HG03280 (cell line): ENCODE data around the gene IL6ST.

ENCODE experiments used
- ATAC-seq: cut with Tn5 transposase; IDR thresholded peaks from one replicate; pipeline ENCODE4 v1.9.1; 2021; ENCODE audit warnings: mild to moderate bottlenecking, moderate library complexity; ENCODE audit not compliant: unreplicated experiment

Gene IL6ST

DNA sequence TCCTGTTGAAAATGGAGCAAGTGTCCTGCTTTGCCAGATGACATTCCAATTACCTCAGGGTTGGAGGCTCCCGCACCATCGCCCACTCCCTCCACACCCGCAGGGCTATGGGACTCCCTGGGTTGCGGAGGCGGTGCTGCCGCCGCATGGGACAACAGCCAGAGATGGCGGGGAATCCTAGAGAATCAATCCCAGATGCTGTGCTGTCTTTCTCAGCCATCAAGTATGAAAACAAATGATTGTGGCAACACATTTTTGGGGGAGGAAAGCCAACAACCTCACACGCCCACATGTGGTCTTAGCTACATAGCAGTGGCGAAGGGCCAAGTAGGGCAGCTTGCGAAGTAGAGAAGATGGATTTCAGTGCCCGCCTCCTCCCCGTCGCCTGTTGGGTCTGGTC, 96.9 kb downstream of the IL6ST start:
- ATAC-seq: no peak

DNA sequence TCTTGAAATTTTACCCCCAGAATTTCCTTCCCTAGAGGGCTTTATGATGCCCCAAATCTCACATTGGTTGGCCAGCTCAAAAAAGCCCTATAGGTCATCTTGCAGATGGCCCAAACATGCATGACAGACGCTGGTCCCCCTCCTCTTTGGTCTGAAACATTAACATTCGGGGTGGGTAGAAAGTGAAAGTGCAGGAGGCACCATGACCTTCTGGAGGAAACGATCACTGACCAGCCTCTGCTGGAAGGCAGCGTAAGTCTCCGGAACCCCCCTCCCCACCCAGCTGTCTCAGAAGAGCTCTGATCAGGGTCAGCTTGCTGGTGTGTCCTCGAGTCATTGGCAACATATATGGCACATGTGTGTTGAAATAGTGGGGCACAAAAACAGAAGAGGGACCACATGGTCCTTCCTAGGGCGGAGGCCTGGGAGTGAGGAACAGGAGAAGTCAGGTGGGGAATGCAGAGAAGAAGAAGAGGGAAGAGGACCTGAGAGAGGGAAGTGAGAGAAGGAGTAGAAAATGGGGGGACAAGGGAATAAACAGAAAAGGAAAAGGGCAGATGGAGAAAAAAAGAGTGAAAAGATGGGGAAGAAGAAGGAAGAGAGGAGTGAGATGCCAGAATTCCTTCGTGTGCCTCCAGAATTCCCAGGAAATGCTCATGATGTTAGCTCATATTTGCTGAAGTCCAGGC, 97.4 kb downstream of the IL6ST start:
- ATAC-seq: no peak

DNA sequence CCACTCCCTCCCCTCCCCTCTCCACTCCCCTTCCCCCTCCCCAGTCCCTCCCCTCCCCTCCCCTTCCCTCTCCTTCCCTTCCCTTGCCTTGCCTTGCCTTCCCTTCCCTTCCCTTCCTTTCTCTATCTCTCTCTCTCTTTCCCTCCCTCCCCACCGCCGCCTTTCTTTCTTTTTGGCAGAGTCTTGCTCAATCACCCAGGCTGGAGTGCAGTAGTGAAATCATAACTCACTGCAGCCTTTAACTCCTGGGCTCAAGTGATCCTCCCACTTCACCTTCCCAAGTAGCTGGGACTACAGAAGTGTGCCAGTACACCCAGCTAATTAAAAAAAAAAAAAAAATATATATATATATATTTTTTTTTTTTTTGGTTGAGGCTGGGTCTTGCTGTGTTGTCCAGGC, 98.1 kb downstream of the IL6ST start:
- ATAC-seq: no peak

DNA sequence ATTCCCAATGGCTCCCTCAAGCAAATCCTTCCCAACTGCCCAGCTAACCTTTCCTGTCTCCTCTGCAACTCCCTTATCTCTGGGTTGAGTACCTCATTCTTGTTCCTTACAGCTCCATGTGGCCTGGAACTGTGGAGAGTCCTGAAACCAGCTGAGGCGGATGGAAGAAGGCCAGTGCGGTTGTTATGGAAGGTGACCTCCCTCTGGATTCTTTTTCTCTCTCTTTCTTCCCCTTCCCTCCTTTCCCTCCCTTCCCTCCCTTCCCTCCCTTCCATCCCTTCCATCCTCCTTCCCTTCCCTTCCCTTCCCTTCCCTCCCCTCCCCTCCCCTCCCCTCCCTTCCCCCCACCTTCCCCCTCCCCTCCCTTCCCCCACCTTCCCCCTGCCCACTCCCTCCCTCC, 98.5 kb downstream of the IL6ST start:
- ATAC-seq: no peak

DNA sequence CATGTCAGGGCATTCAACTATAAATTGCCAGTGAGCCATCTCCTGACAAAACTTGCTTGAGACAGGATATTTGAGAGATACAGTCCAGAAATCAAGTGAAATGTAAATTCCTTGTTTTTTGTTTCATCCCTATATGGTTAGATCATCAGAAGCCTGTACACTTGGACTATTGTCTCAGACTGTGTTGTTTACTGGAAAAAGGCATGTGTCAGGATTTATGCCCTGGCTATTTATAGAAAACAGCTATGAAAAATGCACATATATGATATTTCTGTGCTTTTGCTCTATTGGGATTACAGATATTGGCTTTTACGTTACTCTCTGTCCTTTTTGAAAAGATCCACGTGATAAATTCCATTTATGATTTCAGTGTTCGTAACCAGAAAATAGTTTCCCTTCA, 99.4 kb downstream of the IL6ST start:
- ATAC-seq: no peak

DNA sequence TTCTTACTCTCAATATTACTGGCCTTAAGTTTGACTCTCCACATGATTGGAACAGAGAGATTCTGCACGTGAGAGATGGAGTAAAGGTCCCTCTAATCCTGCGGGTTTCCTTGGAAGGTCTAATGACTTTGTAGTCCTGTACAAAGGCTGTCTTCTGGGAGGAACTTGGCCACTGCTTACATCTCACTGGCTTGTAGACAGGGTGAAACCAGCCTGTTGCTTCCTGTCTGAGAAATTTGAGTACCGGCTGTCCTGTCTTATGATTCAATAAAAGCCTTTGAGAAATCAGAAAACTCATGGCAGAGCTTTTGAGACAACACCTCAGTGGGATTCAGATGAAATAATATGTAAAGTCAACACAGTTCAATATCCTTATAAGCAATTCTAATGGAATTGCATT, 100.6 kb downstream of the IL6ST start:
- ATAC-seq: no peak

DNA sequence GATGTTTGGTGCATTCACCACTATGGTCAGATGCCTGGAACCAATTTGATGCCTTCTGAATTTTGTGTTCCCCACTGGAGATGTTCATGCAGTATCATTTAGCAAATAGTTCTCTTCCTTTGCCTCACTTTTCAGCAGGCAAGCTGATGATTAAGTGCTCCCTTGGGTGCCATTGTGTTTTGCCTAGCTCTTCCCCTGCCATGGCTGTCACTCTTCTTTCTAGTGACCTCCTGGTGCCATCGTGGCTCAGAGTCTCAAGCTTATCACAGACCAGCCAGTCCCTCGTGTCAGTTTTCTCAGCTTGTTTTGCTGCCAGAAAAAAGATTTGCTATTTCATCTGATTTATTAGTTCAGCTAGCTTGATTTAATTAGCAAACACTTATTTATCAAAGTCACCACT, 102.3 kb downstream of the IL6ST start:
- no peak for ATAC-seq

DNA sequence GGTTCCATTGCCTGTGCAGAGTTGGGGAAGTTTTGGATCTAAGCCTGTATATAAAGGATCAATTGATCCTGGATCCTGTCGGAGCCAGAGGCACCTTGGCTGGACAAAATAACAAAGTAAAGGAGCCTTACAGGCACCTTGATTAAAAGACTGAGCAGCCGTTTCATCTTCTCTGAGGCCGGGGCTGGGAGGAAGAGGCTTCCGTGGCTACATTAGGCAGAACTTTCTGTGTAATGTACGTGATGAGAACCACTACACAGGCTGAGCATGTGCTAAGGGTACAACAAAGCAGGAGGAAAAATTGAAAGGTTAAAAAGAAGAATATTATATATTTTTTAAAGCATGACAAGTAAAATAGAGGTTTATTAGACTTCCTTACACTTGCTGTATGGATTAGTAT, 106.6 kb downstream of the IL6ST start:
- no peak for ATAC-seq

DNA sequence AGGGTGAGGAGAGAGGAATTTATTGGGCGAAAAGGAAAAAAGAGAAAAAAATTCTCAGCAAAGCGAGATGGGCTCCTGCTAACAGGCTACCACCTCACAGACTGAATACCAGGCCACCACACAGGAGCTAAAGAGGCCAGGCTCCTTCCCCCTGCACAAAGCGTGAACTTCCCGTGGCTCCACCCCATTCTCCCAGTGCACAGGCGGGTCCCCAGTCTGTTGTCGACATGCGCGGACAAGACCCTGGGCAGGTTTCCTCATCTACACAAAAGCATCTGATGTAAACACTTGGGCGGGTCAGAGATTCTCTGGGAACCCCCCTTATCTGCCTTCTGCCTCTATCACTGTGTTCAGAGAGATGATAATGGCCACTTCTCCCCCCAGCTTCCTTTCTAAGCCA, 109.4 kb downstream of the IL6ST start:
- ATAC-seq: no peak
